T-cell (primary cell): ENCODE measurements around the gene CTRB2. TPM values are rescaled to one million over a fixed set of nuclear protein-coding genes. Genes with fewer than 3 reads are reported as not detected.

Source experiments
- ATAC-seq, 4 experiments: fragments of 200-7000 bp in 3 of 4; fragments of 150-1000 bp in 1 of 4; cut with Tn5 transposase; replicated peaks in 1 of 4; 1 replicate in 3 of 4; 2 replicates in 1 of 4; pipeline ENCODE4 v1.10.0; 2021; ENCODE audit warnings: moderate library complexity in 3 of 4, mild to moderate bottlenecking in 2 of 4, moderate number of reproducible peaks in 1 of 4
- CTCF ChIA-PET, 2 donors: fragments of 300-600 bp; sonication (Branson Sonifier 250); formaldehyde crosslinking; loops; one replicate each; lab custom pipeline; 2022; ENCODE audit warnings: antibody characterized with exemption in 2 of 2; lab: Charles Lee
- POLR2A ChIA-PET, 2 donors: fragments of 300-600 bp; sonication (Branson Sonifier 250); formaldehyde crosslinking; loops; one replicate each; lab custom pipeline; 2022; ENCODE audit warnings: antibody characterized with exemption in 2 of 2; lab: Charles Lee
- DNase-seq, 35 experiments: peaks; one replicate each; pipeline versions ENCODE4 v3.0.0 to v3.0.0-alpha.2; 2013 to 2023
- H3K27ac ChIP-seq: one replicate; pipeline ENCODE4 v1.5.1; 2013; ENCODE audit warnings: low read length
- H3K27me3 ChIP-seq, 2 experiments: replicated peaks in 1 of 2; 1 replicate in 1 of 2; 2 replicates in 1 of 2; pipeline versions ENCODE4 v1.6.1 to v1.7.0; 2013; ENCODE audit warnings: low read length in 1 of 2, mixed read lengths in 1 of 2; ENCODE audit not compliant: control insufficient read depth in 2 of 2, insufficient read depth in 2 of 2; ENCODE audit errors: extremely low read depth in 1 of 2
- H3K36me3 ChIP-seq, 2 donors: 1 replicate in 1 of 2; 2 replicates in 1 of 2; pipeline versions ENCODE4 v1.6.1 to v1.7.0; 2013; ENCODE audit warnings: low read length in 1 of 2; ENCODE audit not compliant: control insufficient read depth in 2 of 2, insufficient read depth in 1 of 2; ENCODE audit errors: extremely low read depth in 1 of 2
- H3K4me1 ChIP-seq, 2 experiments: 1 replicate in 1 of 2; 2 replicates in 1 of 2; pipeline versions ENCODE4 v1.6.1 to v1.7.0; 2013; ENCODE audit warnings: low read length in 2 of 2, mixed read lengths in 1 of 2; ENCODE audit not compliant: insufficient read depth in 2 of 2, control insufficient read depth in 1 of 2; ENCODE audit errors: extremely low read depth in 1 of 2
- H3K4me3 ChIP-seq, 2 donors: 1 replicate in 1 of 2; 2 replicates in 1 of 2; pipeline versions ENCODE4 v1.5.1 to v1.7.0; 2013; ENCODE audit warnings: mild to moderate bottlenecking in 2 of 2, low read length in 1 of 2, moderate library complexity in 1 of 2; ENCODE audit not compliant: control insufficient read depth in 1 of 2; ENCODE audit errors: extremely low read depth in 1 of 2
- H3K9me3 ChIP-seq: 2 replicates; pipeline ENCODE4 v1.7.0; 2013
- H3K27ac Mint-ChIP-seq, 2 donors: one replicate each; pipeline ENCODE4 v1.8.0; 2020 to 2021; ENCODE audit warnings: mild to moderate bottlenecking in 2 of 2, mixed read lengths in 2 of 2
- H3K27me3 Mint-ChIP-seq, 2 donors: one replicate each; pipeline ENCODE4 v1.8.0; 2021 to 2022; ENCODE audit warnings: mixed read lengths in 2 of 2
- H3K36me3 Mint-ChIP-seq: one replicate; pipeline ENCODE4 v1.8.0; 2021; ENCODE audit warnings: mixed read lengths
- H3K4me1 Mint-ChIP-seq, 3 donors: one replicate each; pipeline ENCODE4 v1.8.0; 2020 to 2022; ENCODE audit warnings: mixed read lengths in 3 of 3, mild to moderate bottlenecking in 1 of 3
- H3K4me3 Mint-ChIP-seq, 3 donors: one replicate each; pipeline ENCODE4 v1.8.0; 2020 to 2022; ENCODE audit warnings: mild to moderate bottlenecking in 3 of 3, mixed read lengths in 3 of 3, moderate library complexity in 3 of 3
- H3K9me3 Mint-ChIP-seq, 3 donors: one replicate each; pipeline ENCODE4 v1.8.0; 2020 to 2022; ENCODE audit warnings: mixed read lengths in 3 of 3
- WGBS: methylation state at CpG from one replicate; pipeline ENCODE4 v1.1.5; 2013; ENCODE audit warnings: missing lambda C conversion rate; ENCODE audit not compliant: insufficient coverage; 5-methylcytosine and 5-hydroxymethylcytosine counted together
- total RNA-seq, 35 experiments: library from RNA in 6 of 35; stranded (reverse) in 6 of 35; fragments of 120-200 nt in 1 of 35; gene quantifications; one replicate each; pipeline versions ENCODE4 v1.2.1 to v1.2.4 and lab custom pipeline; 2013 to 2026

Gene CTRB2
- total RNA-seq, 5 donors from 2014 or later (not counting 1 experiment from before 2014, with no cell fraction given): 14.4 to 18.7 (median 15.1) TPM; not detected in 2

DNA sequence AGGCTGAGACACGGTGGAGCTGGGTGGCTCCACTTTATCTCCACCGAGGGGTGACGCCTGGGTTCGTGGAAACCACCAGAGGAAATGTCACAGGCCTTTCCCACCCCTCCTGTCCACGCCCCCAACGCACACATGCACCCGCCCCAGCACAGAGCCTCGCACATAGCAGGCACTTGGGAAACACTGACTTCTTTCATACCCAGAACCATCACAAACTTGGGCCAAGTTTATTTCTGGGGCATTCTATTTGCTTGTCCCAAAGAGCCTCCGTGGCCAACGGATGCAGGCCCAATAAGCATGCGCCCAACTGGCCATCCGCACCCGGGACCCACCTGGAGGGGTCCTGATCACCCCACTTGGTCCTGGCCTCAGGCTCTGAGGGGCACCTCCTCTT is 41.2 kb upstream of the CTRB2 start:
- no peak overlapping the region for H3K27ac Mint-ChIP-seq
- no peaks in the 10 kb centered on the region for H3K36me3 Mint-ChIP-seq
- ATAC-seq (no peak), DNase-seq (no peak)
- POLR2A ChIA-PET: no interaction called here
- H3K36me3 ChIP-seq: no peaks in the 10 kb centered on the region
- peaks cover 9 to 12% (median 10%) of the 10 kb centered on the region in 3 donors for H3K4me1 Mint-ChIP-seq
- H3K27ac ChIP-seq: no peak overlapping the region
- WGBS: 71% methylated on average over 12 of the region's 13 CpGs
- H3K9me3 Mint-ChIP-seq: no peaks in the 10 kb centered on the region
- peaks cover 0 to 17% of the 10 kb centered on the region in 2 experiments for H3K4me1 ChIP-seq
- H3K9me3 ChIP-seq: no peaks in the 10 kb centered on the region
- CTCF ChIA-PET: no interaction called here
- H3K27me3 ChIP-seq: peaks cover 0 to 67% of the 10 kb centered on the region in 2 experiments
- no peak overlapping the region for H3K4me3 ChIP-seq
- peaks cover 4 to 40% of the 10 kb centered on the region in 2 donors for H3K27me3 Mint-ChIP-seq
- H3K4me3 Mint-ChIP-seq: no peak overlapping the region

DNA sequence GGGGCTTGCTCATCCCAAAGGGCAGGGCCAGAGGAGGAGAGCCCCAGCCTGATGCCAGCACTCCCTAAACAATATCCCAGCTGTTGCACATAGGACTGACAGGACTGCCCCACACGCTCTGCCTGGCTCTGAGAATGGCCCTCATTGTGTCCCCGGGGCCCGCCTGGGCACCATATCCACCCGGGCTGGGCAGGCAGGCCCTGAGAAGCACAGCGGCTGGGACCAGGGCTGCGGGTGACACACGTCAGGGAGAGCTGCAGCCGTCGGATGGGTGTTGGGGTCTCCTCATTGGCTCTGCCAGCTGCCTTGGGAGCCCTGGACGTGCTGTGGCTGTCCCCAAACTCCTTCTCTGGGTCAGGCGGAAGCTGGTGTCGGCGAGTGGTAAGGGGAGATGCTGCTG is 40.3 kb upstream of the CTRB2 start:
- Histone ChIP-seq H3K9me3 (no peaks in the 10 kb centered on the region), H3K4me1 (peaks cover 0 to 16% of the 10 kb centered on the region in 2 experiments), H3K27ac (no peak overlapping the region), H3K27me3 (peaks cover 0 to 58% of the 10 kb centered on the region in 2 experiments), H3K36me3 (no peaks in the 10 kb centered on the region), H3K4me3 (no peak overlapping the region)
- WGBS: 91% methylated on average over 13 of the region's 13 CpGs
- CTCF ChIA-PET: no interaction called here
- H3K36me3 Mint-ChIP-seq: no peaks in the 10 kb centered on the region
- H3K4me3 Mint-ChIP-seq: no peak overlapping the region
- H3K4me1 Mint-ChIP-seq: peaks cover 9 to 12% (median 10%) of the 10 kb centered on the region in 3 donors
- H3K27me3 Mint-ChIP-seq: peaks cover 4 to 35% of the 10 kb centered on the region in 2 donors
- POLR2A ChIA-PET: no interaction called here
- no peaks in the 10 kb centered on the region for H3K9me3 Mint-ChIP-seq
- no peak overlapping the region for H3K27ac Mint-ChIP-seq
- ATAC-seq: no peak
- DNase-seq: no peak

DNA sequence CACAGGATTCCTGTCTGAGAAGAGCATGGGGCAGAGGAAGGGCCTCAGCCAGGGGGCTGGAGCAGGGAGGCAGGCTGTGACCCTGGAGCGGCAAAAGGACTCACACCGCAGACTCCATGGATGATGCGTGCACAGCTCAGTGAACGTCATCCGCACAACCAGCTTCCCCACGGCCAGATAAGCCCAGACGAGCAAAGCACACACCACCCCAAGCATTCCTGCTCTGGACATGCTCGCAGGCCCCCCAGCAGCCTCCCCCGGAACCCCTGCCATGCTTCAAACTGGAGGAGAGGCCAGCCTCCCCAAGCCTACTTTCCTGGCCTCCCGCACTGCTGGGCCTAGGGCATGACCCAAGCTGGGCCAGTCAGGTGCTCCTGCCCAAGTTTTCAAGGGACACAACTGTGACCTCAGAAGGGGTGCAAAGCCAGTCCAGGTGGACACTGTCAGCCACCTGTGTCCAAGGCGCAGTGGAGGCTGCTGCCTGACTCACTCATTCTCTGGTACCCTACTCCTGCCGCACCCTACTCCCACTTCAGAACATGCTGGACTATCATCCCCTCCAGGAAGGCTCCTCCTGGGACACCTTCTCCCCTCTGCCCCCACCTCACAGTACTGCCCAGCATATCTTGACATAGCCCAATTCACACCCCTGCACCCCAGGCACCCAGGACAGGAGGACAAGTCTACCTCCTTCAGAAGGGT is 39.7 kb upstream of the CTRB2 start:
- CTCF ChIA-PET: no interaction called here

DNA sequence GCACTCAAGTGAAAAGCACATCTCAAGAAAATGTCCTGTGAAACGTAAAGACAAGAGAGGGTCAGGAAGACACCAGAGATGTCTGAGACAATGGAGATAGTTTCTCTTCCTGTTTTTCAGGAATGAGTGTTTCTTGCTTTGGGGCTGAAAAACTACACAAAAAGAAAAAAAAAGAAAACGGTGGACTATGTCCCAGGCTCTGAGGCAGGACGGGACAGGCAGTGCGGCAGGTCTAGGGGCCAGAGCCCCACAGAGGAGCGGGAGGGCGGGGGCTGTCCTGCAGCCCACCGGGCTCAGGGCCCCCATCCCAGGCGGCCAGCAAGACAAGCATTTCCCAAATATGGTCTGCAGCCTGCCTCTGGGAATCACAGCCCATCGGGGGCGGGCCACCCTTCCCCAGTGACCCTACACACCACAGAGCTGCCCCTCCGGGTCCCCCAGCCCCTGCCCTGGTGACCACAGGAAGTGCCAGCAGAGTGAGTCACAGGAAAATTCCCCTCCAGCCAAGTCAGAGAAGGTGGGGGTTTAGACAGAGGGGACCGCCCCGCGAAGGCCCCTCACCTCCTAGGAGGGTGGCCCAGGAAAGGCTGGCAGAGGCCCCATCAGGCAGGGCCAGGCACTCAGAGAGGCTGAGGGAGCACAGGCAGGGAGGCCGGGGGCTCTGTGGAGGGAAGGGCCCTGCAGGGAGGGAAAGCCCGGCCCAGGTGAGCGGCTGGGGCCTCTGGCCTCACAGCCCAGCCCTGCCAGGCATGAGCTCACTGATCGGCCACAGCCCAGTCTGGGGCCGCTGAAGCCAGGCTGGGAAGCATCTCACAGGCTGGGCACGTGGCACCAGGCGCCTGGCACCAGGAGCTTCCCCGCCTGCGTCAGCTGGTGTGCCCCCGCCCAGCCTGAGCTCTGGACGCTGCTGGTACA is 38.1 kb upstream of the CTRB2 start:
- H3K27ac Mint-ChIP-seq: no peak overlapping the region
- no peaks in the 10 kb centered on the region for H3K36me3 Mint-ChIP-seq
- peaks cover 3 to 9% (median 3%) of the 10 kb centered on the region in 3 donors for H3K4me1 Mint-ChIP-seq
- 79% methylated on average over 21 of the region's 25 CpGs for WGBS
- H3K4me3 Mint-ChIP-seq: no peak overlapping the region
- Histone ChIP-seq H3K27ac (no peak overlapping the region), H3K36me3 (no peaks in the 10 kb centered on the region), H3K4me3 (no peak overlapping the region), H3K9me3 (no peaks in the 10 kb centered on the region), H3K4me1 (peaks cover 0 to under 1% of the 10 kb centered on the region in 2 experiments), H3K27me3 (peaks cover 0 to 40% of the 10 kb centered on the region in 2 experiments)
- no peak for ATAC-seq
- peaks cover 4 to 23% of the 10 kb centered on the region in 2 donors for H3K27me3 Mint-ChIP-seq
- H3K9me3 Mint-ChIP-seq: no peaks in the 10 kb centered on the region
- DNase-seq: no peak
- ChIA-PET POLR2A (no interaction called here), CTCF (no interaction called here)

More for the DNA sequence above, 39.7 kb upstream of the CTRB2 start:
- H3K36me3 Mint-ChIP-seq: no peaks in the 10 kb centered on the region
- Histone ChIP-seq H3K36me3 (no peaks in the 10 kb centered on the region), H3K27ac (no peak overlapping the region), H3K4me1 (peaks cover 0 to 10% of the 10 kb centered on the region in 2 experiments), H3K4me3 (no peak overlapping the region), H3K9me3 (no peaks in the 10 kb centered on the region), H3K27me3 (peaks cover 0 to 52% of the 10 kb centered on the region in 2 experiments)
- H3K27me3 Mint-ChIP-seq: peaks cover 4 to 29% of the 10 kb centered on the region in 2 donors
- no peak overlapping the region for H3K4me3 Mint-ChIP-seq
- H3K9me3 Mint-ChIP-seq: no peaks in the 10 kb centered on the region
- POLR2A ChIA-PET: no interaction called here
- no peak overlapping the region for H3K27ac Mint-ChIP-seq
- ATAC-seq (no peak), DNase-seq (no peak)
- peaks cover 6 to 9% (median 6%) of the 10 kb centered on the region in 3 donors for H3K4me1 Mint-ChIP-seq
- WGBS: 90% methylated on average over 11 of the region's 12 CpGs

DNA sequence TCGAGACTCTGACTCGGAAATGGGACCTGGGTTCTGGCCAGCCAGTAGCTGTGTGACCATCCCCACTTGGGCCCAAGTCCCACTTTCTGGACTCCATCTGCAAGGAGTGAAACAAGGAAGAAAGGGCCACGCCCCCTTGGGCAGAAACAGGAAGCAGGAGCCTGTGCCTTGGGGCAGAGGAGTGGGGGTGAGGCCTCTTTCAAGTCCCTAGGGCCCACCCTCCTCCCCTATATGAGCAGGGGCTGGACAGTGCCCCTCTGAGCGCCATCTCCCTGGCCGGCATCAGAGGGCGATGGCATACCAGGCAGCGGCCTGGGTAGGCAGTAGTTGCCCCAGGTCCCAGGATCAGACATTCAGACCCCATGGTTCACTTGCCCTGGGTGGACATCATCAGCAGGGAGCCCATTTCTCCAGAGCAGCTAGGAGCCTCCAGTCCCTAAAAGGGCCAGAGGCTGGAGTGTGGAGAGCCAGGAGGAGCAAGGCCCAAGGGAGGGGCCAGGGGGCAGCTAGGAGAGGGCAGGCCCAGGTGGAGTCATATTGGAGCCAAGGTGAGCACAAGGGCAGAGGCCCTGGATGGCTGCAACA is 37.4 kb upstream of the CTRB2 start:
- Mint-ChIP-seq H3K4me3 (no peak overlapping the region), H3K36me3 (no peaks in the 10 kb centered on the region), H3K9me3 (no peaks in the 10 kb centered on the region), H3K4me1 (peaks cover 0 to 9% (median 0%) of the 10 kb centered on the region in 3 donors), H3K27me3 (peaks cover 4 to 15% of the 10 kb centered on the region in 2 donors), H3K27ac (no peak overlapping the region)
- Histone ChIP-seq H3K9me3 (no peaks in the 10 kb centered on the region), H3K36me3 (no peaks in the 10 kb centered on the region), H3K27ac (no peak overlapping the region), H3K4me1 (no peaks in the 10 kb centered on the region), H3K4me3 (no peak overlapping the region), H3K27me3 (peaks cover 0 to 32% of the 10 kb centered on the region in 2 experiments)
- WGBS: 96% methylated on average over 4 of the region's 7 CpGs
- ChIA-PET POLR2A (no interaction called here), CTCF (no interaction called here)
- ATAC-seq: no peak
- DNase-seq: no peak

DNA sequence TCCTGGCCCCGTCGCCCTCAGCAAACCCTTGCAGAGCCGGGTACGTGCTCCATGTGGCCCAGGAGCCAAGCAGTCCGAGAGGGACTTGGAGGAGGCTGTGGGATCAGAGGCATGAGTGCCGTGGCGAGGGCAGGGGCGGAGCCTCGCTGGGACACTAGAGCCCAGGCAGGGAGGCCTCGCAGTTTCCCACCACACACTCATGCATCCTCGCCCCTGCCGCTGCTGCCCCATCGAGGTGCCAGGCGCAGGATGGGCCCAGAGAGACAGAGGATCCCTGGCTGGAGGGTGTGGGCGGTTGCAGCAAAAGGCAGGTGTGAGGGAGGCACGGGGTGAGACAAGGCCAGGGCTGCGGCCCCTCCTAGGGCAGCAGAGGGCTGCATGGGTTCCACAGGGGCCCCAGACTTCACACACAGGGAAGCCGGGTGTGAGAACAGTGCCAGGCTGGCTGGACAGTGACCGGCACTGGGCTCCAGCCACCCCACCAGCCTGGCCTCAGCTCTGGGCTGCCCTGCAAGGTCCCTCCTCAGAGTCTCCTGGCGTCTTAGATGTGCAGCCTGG is 36.8 kb upstream of the CTRB2 start:
- WGBS: 84% methylated on average over 5 of the region's 20 CpGs
- POLR2A ChIA-PET: no interaction called here
- Mint-ChIP-seq H3K4me3 (no peak overlapping the region), H3K27me3 (peaks cover 4 to 12% of the 10 kb centered on the region in 2 donors), H3K4me1 (peaks cover 0 to 9% (median 0%) of the 10 kb centered on the region in 3 donors), H3K36me3 (no peaks in the 10 kb centered on the region), H3K27ac (no peak overlapping the region), H3K9me3 (no peaks in the 10 kb centered on the region)
- no peak for ATAC-seq
- CTCF ChIA-PET: no interaction called here
- Histone ChIP-seq H3K27me3 (peaks cover 0 to 26% of the 10 kb centered on the region in 2 experiments), H3K27ac (no peak overlapping the region), H3K4me3 (no peak overlapping the region), H3K36me3 (no peaks in the 10 kb centered on the region), H3K9me3 (no peaks in the 10 kb centered on the region), H3K4me1 (no peaks in the 10 kb centered on the region)
- no peak for DNase-seq
